Esophagus muscularis mucosa (tissue), 3 donors: ENCODE data around the gene PRODH.
"Not testable (repeated sequence)": the region's sequence is repeated elsewhere in the genome, so short reads cannot be mapped to it uniquely, and the experiment has no call there.

Experiments
- CTCF ChIP-seq, 3 experiments: fragments of 200-600 bp in 2 of 3; fragments of 450-650 bp in 1 of 3; sonication (generic) in 2 of 3; IDR thresholded peaks; one replicate each; pipeline ENCODE4 v1.5.1; 2017 to 2019; ENCODE audit warnings: antibody characterized with exemption in 3 of 3, mild to moderate bottlenecking in 2 of 3, moderate library complexity in 1 of 3
- POLR2A ChIP-seq: fragments of 450-650 bp; IDR thresholded peaks from one replicate; pipeline ENCODE4 v1.6.1; 2017; ENCODE audit warnings: antibody characterized with exemption, moderate library complexity, mild to moderate bottlenecking, low read depth

GRCh38 chr22:18953128-18953527 is 17.0 kb upstream of the PRODH start:
- not testable (repeated sequence) for TF ChIP-seq CTCF (IDR thresholded peaks at IDR 0.05); POLR2A
